G401 (cell line): ENCODE results near the gene NAA60. TPM values are rescaled to one million over a fixed set of nuclear protein-coding genes. Genes with fewer than 3 reads are reported as not detected.

ENCODE experiments used
- DNase-seq: peaks from one replicate; pipeline ENCODE4 v3.0.0-alpha.2; 2015; ENCODE audit warnings: low spot score
- in situ Hi-C: cut with HindIII; loops from 2 replicates; pipeline ENCODE4 v1.10.0; 2016; ENCODE audit warnings: low sequenced_read_pairs, mixed read lengths
- total RNA-seq: library from RNA; depleted of rRNA; stranded (reverse); fragments of >200 nt; shearing (Covaris generic); gene quantifications from 2 replicates; pipeline ENCODE4 v1.2.3, GENCODE V29; 2014

The NAA60 gene
- total RNA-seq, 1 experiment from 2014 or later: 35.3 TPM

DNA sequence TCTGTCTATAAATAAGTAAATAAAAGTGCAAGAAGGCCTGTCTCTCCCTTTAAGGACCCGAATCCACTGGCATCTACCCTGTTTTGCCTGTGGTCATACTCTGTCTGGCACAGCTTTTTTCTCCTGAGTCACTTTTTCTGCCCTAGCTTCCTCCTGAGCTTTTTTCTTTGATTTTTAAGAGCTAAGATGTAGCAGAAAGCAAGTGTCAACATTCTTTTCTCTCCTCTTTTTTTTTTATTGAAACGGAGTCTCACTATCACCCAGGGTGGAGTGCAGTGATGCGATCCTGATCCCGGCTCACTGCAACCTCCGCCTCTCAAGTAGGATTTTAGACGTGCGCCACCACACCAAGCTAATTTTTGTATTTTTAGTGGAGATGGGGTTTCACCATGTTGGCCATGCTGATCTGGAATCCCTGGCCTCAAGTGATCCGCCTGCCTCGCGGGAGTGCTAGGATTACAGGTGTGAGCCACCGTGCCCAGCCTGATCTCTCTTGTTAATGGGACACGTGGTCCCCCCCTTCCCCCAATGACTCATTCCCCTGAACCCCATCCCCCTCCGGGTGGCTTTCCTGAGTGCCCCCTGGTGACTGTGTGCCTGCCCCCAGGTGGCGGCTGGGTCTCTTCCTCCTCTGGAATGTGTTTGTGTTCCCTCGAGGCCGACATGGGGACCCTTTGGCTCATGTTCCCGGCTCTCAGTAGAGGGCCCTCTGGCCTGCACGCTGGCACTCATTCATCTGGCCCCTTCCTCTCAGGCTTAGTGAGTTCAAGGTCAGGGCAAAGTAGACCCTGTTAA is 37.6 kb downstream of the NAA60 start:
- in situ Hi-C loops: no loop called here
- DNase-seq: no peak

DNA sequence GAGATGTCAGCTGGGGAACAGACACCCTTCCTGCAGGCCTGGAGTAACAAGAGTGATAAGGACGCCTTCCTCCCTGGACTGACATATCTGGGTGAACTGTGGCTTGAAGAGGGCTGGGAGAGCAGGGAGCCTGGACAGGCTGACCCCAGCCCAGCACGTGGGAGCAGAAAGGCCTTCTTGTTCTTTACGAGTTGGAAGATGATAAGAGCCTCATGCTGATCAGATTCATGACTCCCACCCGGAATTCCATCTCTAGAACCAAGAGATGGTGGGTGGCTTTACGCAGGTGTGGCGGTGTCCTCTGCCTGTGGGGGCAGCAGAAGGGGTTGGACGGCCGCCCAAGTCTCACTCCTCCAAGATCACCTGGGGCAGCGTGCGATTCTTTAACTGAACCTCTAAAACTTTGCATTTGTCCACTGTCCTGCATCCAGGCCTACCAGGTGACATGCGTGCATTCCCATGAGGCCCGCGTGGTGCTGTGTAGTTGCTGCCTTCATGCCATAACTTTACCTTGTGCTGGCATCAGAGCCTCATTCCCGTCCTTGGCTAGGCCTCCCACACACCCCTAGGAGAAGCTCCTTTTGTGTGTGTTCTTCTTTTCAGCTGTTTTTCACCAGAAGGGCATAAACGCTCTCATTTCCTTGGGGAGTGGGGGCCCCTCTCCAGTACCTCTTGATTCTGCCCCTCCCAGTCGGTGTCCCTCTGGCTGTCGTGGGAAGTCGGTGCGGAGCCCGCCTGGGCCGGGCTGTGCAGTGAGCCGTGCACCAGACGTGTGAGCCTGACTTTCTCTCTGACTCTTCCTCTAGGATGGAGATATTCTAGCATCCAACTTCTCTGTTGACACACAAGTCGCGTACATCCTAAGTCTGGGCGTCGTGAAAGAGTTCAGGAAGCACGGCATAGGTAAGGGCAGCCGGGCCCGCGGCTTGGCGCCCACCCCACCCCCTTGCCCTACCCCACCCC is 38.5 kb downstream of the NAA60 start:
- no peak for DNase-seq
- in situ Hi-C loops: no loop called here

DNA sequence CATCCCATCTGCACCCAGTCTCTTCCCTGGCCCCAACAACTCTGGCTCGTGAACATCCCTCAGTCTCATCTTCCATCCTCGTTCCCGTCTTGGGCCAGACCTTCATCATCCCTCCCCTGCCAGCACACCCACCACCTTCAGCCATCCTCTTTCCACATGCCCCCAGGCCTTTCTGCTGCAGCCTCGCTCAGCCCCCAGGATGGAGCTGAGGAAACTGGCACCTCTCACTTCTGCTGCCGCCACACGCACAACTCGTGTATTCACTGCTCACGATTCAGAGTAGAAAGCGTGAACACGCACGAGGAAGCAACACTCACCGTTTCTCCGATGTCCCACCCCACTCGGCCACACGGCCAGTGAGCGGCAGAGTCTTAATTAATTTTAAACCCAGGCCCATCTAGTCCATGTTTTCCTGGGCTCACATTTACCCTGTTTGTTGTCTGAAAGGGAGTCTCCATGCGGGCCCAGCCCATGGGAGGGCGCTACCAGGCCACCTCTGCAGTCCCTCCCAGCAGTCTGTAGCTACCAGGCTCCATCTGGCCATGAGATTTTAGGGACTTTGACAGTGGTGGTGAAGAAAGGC is 39.3 kb downstream of the NAA60 start:
- in situ Hi-C loops: no loop called here

DNA sequence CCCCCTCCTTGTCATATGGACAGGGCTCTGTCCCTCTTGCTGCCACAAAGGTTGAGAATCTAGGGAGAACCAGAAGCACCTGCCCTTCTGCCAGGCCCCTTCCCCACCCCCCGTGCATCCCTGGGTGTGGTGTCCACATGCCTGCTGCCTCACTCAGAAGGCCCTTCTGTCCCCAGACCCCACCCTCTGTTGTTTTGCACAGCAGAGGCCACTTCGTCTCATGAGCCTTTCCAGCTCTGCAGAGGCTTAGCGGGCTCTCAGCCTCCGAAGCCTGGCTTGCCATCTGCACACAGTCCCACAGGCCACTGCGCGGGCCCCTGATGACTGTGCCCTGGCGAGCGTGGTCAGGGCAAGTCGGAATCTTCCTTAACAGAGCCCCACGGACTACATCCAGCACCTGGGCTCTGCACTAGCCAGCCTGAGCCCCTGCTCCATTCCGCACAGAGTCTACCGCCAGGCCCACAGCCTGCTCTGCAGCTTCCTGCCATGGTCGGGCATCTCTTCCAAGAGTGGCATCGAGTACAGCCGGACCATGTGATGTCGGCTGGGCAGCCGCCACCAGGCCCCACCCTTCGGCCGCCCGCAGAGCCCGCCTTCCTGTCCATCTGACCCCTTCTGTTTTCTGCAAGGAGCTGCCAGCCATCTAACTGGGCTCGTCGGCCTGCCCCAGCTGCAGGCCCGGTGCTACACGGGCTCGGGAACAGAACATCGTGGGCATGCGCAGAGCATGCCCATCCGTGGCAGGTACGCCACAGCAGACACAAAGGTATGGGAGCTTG is 41.0 kb downstream of the NAA60 start:
- peak; percentile 92 for DNase-seq
- in situ Hi-C loops: no loop called here

More for the DNA sequence above, 39.3 kb downstream of the NAA60 start:
- no peak for DNase-seq

DNA sequence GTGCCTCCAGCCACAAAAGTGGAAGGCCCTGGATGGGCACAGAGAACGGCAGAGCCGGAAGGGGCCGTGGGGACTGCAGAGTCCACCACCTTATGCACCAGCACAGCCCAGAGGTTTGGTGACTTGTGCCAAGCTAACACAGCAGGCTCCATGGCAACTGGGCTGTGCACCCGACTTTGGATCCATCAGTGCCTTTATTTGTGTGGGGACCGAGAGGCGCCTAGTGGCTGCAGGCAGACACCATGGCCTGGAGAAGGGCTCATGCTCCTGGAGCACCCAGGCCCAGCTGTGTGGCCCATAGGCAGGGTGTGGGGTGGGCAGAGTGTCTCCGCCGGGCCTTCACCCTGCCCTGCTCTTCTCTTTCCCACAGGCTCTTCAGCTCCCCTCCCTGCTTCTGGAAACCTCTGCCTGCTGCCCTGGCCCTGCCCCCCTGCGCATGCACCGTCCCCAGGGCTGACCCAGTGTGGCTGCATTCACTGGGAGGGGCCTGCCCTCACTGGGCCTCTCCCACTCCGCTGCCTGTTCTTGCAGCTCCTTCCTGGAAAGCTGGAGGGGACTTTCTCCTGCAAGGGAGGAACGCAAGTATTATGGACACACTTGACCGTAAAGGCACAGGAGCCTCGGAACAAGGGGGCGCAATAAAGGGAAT is 41.7 kb downstream of the NAA60 start:
- in situ Hi-C loops: no loop called here

DNA sequence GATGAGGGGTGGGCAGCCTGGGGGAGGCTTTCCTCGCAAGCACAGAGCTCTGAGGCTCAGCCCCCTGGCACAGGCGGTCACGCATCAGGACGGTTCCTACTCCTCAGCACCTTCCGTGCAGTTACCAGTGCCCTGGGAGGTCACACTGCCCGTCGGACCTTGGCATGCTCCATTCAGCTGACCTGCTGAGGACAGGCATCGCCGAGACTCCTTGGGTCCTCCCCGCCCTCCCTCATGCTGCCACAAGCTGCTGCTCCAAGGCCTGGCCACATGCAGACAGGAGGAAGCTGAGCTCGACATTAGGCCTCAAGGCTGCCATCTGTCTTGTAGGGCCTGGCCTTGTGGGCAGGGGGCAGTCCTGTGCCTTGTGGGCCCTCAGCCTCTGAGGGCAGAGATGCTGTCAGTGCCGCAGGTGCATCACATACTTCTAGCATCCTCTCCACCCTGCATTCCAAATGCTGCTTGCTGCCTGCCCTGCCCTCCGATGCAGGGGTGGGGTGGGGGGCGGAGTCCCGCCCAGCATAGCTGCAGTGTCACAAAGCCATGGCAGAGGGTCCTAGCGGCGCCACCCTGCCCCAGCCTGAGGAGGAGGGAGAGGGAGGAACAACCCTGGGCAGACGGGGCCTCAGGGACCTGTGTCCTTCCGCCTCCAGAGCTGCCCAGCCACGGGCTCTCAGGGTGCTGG is 42.5 kb downstream of the NAA60 start:
- DNase-seq: peak; percentile 42
- in situ Hi-C loops: no loop called here

More for the DNA sequence above, 41.7 kb downstream of the NAA60 start:
- DNase-seq: no peak

DNA sequence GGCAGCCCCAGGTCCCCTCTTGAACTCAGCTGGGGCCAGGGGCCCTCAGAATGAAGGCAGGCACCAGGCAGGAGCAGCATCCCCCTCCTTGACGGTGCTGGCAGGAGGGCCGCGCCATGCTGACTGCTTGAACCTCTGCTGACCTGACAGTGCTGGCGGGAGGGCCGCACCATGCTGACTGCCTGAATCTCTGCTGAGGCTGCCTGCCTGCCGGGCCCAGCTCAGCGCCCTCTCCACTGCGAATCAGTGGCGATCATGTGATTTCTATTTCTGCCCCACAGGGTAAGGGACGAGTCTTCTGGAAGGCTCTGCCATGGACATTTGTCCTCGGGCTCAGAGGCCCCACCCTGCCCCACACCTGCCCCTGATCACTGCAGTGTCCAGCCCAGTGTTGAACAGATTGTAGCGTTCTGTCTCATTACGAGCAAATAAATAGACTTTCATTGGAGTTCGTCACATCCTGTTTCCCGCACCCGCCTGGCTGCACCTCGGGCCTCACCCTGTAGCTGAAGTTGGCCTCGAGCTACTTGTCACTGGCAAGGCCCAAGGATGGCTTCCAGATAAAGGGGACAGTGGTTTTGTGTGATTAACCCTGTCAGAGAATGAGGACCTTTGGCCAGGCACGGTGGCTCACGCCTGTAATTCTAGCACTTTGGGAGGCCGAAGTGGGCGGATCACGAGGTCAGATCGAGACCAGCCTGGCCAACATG is 43.2 kb downstream of the NAA60 start:
- in situ Hi-C loops: no loop called here
- peak; percentile 42 for DNase-seq

DNA sequence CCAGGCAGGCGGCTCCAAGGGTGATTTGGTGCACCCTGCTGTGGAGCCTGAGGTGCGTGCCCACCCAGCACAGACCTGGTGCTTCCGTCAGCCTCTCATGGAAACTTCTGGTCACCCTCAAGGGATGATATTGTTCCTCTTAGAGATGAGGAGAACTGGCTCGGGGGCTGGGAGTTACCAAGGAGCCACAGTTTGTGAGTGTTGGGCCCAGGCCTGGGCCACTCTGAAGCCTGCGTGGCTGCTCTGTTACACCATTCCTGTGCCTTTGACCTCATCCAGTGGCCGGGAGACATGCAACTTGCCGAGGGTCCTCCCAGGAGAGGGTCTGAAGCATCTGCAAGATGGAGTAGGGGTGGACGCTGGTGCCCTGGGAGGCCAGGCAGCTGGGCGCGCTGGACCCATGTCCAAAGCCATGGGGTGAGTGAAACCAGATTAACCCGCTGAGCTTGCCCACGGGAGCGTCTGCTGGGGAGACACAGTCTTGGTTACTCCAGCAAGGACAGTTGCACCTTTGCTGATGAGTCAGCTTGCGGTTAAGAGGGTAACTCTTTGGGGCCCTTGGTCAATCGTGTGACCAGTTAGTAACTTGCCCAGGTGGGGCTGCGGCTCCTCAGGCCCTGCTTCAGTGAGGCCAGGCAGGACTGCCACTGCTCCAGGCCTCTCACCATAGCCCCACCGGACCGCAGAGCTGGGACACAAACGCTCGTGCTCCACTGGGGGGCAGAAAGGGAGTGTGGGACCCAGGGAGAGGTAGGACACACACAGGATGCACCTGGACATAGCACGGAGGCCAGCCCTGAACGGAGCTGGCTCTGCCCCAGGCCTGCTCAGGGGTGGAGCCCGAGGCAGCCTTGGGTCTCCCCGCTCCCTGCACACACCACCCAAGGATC is 44.3 kb downstream of the NAA60 start:
- in situ Hi-C loops: no loop called here

DNA sequence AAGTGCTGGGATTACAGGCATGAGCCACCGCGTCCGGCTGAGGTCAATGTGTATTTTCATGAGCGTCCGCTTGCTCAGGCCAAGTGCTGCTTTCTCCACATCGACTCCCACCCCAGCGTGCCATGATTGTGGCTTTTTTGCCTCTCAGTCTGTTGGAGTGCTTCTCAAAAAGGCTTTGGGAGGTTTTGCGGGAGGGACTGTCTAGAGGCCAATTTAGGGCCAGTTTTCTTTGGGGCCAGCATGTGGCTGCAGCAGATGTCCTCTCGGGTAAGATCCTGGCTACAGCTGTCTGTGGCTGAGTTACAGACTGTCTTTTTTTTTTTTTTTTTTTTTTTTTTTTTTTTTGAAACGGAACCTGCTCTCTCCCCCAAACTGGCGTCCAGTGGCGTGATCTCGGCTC is 45.3 kb downstream of the NAA60 start:
- in situ Hi-C loops: no loop called here
- DNase-seq: no peak

More for the DNA sequence above, 44.3 kb downstream of the NAA60 start:
- no peak for DNase-seq

DNA sequence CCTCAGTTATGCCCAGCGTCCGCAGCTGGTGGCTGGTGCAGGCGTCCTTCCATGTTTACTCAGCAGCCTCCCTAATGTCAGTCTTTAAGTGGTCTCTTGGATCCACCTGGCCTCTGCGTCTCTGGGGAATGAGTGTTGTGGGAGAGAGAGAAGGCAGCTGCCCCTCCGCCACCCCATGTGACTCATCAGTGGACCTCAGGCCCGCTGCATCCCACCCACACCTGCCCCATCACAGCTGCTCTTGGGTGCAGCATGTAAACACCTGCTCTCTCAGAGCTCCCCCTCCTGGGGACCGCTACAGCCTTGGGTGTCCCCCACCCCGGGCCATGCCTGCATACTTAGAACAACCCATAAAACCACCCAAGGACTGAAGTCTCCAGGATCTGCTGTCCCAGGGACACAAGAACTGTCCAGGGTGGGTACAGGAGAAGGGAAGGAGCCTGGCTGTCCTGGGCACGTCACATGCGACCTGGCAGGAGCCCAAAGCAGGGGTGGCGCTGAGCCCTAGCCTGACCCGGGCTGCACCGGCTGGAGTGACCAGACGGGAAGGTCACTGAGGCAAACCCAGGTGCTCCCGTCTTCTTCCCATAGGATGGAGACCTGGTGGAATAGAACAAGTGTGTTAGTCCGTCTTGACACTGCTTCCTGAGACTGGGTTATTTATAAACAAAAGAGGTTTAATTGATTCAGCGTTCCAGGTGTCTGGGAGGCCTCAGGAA is 47.6 kb downstream of the NAA60 start:
- in situ Hi-C loops: no loop called here
- no peak for DNase-seq

DNA sequence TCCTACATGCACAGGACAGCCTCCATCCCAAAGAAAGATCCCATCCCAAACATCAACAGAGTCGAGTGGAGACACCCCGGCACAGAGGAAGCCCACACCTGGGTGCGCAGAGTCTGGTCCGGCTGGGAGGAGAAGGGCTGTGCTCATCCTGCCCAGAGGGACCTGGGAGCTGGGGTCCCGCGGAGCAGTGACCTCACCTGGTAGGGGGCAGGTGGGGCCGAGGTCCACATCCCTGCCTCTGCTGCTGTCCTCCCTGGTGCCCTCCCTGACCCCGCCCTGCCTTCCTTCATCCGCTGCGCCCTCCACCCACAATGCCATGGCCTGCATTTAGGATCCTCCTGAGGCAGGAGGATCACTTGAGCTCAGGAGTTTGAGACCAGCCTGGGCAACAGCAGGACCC is 48.9 kb downstream of the NAA60 start:
- in situ Hi-C loops: no loop called here
- no peak for DNase-seq

DNA sequence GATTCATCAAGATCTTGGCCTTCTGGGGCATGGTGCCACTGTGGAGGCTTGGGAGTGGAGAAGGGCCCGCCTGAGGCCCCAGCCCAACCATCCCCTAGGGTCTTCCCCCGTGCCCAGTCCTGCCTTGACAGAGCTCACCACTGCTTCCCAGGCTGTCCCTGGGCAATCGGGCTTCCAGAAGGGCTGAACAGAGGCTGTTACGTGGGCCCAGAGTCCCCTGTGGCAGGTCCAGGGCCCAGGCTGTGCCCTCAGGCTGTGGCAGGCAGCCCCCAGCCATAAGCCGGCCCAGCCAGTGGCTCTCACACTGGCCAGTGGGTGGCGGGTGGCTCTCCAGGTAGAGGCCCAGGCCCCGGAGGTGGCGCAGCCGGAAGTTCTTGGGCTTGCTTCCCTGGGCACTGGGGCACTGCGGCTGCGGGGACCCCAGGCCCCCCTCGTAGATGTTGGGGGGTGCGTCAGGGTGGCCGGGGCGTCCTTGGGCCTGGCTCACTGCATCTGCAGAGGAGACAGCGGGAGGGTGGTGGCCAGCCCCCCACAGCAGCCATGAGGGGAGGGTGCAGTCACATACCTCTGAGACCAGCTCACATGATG is 51.0 kb downstream of the NAA60 start:
- no peak for DNase-seq
- in situ Hi-C loops: no loop called here

DNA sequence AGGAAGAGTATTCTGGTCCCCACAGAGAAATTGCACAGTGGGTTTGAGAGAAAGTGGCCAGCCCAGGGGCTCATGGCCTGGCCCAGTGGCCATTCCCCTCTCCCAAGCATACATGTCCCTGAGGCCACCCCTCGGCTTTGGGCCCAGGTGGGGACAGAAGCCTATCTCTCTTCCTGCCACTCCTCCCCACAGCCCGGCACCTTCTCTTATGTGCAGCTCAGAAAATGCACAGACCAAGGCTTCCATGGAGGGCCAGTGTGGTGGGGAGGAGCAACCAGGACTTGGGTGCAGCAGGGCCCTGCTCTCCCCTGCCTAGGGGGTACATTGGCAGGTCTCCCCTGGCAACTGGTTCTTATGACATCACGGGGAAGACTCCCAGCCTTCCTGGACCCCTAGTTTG is 51.7 kb downstream of the NAA60 start, which contains the start of gene C16orf90:
Gene C16orf90 (minus strand): TSS at position 314 of the 400 bp plus-strand sequence. CDS start 68 bp downstream, at position 246.
- DNase-seq: no peak
- in situ Hi-C loops: no loop called here

DNA sequence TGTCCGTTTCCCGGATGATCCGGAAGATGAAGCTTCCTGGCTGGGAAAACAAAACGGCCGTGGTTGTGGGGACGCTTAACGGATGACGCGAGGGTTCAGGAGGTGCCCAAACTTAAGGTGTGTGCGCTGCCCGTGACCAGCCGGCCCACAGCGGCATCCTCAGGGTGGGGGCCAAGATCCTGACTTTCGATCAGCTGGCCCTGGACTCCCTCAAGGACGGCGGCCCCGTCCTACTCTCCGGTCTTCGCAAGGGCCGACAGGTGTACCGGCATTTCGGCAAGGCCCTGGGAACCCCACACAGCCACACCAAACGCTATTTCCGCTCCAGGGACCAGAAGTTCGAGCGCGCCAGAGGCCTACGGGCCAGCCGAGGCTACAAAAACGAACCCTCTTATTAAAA is 52.9 kb downstream of the NAA60 start:
- in situ Hi-C loops: no loop called here
- DNase-seq: no peak

DNA sequence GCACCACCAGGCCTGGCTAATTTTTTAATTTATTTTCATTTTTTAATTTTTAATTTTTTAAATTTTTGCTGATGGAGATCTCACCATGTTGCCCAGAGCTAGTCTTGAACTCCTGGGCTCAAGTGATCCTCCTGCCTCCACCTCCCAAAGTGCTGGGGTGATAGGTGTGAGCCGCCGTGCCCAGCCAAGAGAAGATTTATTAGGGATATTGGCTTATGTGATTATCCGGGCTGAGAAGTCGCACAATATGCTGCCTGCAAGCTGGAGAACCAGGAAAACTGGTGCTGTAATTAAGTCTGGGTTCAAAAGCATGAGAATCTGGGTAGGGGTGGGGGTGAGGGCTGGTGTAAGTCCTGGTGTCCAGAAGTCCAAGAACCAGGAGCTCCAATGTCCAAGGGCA is 54.3 kb downstream of the NAA60 start:
- no peak for DNase-seq
- in situ Hi-C loops: no loop called here
